Uterus (tissue), 2 donors: ENCODE measurements around the gene DAP3.
"Not testable (repeated sequence)": the region's sequence is repeated elsewhere in the genome, so short reads cannot be mapped to it uniquely, and the experiment has no call there.

Experiments
- CTCF ChIP-seq, 4 experiments: fragments of 200-600 bp in 2 of 4; fragments of 450-650 bp in 2 of 4; sonication (generic) in 2 of 4; IDR thresholded peaks; one replicate each; pipeline ENCODE4 v1.5.1; 2016 to 2019; ENCODE audit warnings: antibody characterized with exemption in 4 of 4, mild to moderate bottlenecking in 2 of 4, moderate library complexity in 1 of 4
- POLR2A ChIP-seq, 2 donors: fragments of 450-650 bp; IDR thresholded peaks; one replicate each; pipeline ENCODE4 v1.6.1; 2016; ENCODE audit warnings: antibody characterized with exemption in 2 of 2, mild to moderate bottlenecking in 1 of 2, moderate library complexity in 1 of 2

GRCh38 chr1:155699062-155699461 lies 10.2 kb downstream of the DAP3 start:
- not testable (repeated sequence) for TF ChIP-seq POLR2A, CTCF (IDR thresholded peaks at IDR 0.05)
